HG03439 (cell line): ENCODE results near the gene SYTL3.
"Not testable (repeated sequence)": the region's sequence is repeated elsewhere in the genome, so short reads cannot be mapped to it uniquely, and the experiment has no call there.

Experiments used
- ATAC-seq: cut with Tn5 transposase; IDR thresholded peaks from one replicate; pipeline ENCODE4 v1.9.1; 2021; ENCODE audit warnings: mild to moderate bottlenecking, moderate library complexity; ENCODE audit not compliant: unreplicated experiment

SYTL3 gene

GRCh38 chr6:158638324-158638854 is 11.5 kb upstream of the SYTL3 start:
- ATAC-seq, result no peak

DNA sequence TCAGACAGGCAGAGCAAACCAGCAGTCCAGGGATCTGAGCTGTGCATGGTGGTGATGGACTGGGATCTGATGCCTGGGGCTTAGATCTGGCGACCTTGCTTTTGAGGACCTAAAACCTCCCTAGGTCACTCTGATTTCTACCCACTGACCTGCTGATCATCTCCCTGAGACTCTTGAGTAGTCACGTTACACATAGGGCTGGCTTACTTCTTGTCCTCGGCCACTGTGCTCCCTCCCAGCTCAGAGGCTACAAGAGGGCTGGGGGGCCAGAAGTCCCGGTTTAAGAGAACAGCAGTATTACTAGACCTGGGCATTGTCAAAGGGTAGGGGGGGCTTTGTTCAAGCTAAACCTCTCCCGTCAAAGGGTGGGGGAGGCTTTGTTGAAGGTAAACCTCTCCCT is 10.8 kb upstream of the SYTL3 start:
- ATAC-seq, result no peak

- no peak for ATAC-seq
Measured at GRCh38 chr6:158640519-158640918, 9.3 kb upstream of the SYTL3 start.

GRCh38 chr6:158642097-158642601 is 7.7 kb upstream of the SYTL3 start:
- ATAC-seq, result no peak

- no peak for ATAC-seq
Measured at GRCh38 chr6:158643836-158644230, 6.0 kb upstream of the SYTL3 start.

GRCh38 chr6:158644231-158645063 is 5.4 kb upstream of the SYTL3 start, which contains the start of gene DYNLT1:
Gene DYNLT1, minus strand, starts transcription at chr6:158644743. Its CDS starts 35 bp downstream, at chr6:158644708.
- ATAC-seq, result peak; percentile 67

GRCh38 chr6:158645064-158646022 is 4.5 kb upstream of the SYTL3 start:
- no peak for ATAC-seq

DNA sequence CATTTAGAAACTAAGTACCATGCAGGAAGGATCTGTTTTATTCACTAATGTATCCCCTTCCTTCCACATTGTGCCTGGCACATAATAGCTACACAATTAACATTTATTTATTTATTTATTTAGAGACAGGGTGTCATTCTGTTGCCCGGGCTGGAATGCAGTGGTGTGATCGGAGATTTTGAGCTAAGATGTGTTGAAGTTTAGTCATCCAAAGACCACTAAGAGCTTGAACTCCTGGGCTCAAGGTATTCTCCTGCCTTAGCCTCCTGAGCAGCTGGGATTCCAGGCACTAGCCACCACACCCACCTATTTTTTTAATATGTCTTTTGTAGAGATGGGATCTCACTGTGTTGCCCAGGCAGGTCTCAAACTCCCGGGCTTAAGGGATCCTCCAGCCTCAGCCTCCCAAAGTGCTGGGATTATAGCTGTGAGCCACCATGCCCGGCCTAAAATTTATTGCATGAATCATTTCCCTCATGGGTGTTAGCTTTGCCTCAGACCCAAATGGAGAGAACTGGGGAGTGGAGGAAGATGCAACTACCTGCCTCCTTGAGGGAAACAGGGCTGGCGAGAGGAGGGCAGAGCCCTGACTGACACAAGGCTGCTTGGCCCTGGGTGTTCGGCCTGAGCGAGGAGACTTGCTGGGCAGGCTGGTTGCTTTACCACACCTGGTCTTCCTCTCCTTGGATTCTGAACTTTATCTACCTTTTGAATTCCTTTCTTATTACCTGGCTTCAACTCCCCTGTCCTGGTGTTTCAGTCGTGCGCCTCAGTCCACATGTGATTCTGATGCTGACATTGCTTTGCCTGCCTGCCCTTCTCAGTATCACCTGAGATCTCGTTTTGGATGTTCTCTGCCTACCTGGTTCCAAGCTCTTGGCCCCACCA is 3.6 kb upstream of the SYTL3 start:
- no peak for ATAC-seq

DNA sequence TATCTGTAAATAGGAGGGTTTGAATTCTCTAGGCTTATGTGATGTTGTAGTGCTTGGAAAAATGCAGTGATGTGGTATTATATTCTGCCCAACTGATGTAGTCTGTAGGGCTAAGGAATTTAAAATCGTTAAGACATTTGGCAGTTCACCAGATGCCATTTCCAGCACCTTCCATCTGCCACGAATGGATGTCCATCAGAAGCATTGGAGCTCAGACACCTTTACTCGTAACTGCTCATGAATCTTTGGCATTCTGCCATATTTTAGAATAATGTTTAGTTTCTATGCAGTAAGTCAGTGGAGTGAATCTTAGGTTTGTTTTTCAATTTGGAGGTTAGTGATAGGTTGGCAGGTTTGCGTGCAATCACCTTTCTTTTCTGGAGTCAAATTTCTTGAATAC is 2.4 kb upstream of the SYTL3 start:
- ATAC-seq, result no peak

DNA sequence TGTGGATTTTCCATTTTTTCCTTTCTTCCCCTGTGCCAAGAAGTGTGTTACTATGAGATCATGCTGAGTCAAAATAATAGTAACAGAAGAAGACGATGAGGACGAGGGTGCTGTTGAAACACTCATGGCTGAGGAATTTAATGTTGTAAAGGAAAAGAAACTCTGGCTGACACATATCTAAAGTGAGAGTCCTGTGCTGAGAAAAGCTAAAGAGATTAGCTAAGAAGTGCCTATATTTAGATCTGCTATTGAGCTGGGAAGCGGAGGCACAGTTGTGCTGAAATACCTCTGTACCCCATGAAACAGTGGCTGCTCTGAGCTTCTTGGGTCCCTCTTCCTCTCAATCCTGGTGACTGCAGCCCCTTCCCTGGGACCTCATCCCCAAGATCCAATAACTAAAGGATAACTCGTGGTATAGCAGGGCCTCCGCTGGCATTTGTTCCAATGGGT is 1.1 kb upstream of the SYTL3 start:
- ATAC-seq, result peak; percentile 33

DNA sequence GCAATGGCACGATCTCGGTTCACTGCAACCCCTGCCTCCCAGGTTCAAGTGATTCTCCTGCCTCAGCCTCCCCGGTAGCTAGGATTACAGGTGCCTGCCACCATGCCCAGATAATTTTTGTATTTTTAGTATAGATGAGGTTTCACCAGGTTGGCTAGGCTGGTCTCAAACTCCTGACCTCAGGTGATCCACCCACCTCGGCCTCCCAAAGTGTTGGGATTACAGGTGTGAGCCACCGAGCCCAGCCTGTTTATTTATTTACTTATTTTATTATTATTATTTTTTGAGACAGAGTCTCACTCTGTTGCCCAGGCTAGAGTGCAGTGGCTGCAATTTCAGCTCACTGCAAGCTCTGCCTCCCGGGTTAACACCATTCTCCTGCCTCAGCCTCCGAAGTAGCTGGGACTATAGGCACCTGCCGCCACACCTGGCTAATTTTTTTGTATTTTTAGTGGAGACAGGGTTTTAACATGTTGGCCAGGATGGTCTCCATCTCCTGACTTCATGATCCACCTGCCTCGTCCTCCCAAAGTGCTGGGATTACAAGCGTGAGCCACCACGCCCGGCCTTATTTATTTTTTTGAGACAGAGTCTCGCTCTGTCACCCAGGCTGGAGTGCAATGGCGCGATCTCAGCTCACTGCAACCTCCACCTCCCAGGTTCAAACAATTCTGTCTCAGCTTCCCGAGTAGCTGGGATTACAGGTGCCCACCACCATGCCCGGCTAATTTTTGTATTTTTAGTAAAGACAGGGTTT is 2.3 kb downstream of the SYTL3 start:
- not testable (repeated sequence) for ATAC-seq

GRCh38 chr6:158653577-158654354 is 3.9 kb downstream of the SYTL3 start:
- no peak for ATAC-seq

GRCh38 chr6:158654498-158654897 is 4.6 kb downstream of the SYTL3 start:
- ATAC-seq, result no peak

GRCh38 chr6:158654960-158655489 is 5.2 kb downstream of the SYTL3 start:
- ATAC-seq, result no peak

DNA sequence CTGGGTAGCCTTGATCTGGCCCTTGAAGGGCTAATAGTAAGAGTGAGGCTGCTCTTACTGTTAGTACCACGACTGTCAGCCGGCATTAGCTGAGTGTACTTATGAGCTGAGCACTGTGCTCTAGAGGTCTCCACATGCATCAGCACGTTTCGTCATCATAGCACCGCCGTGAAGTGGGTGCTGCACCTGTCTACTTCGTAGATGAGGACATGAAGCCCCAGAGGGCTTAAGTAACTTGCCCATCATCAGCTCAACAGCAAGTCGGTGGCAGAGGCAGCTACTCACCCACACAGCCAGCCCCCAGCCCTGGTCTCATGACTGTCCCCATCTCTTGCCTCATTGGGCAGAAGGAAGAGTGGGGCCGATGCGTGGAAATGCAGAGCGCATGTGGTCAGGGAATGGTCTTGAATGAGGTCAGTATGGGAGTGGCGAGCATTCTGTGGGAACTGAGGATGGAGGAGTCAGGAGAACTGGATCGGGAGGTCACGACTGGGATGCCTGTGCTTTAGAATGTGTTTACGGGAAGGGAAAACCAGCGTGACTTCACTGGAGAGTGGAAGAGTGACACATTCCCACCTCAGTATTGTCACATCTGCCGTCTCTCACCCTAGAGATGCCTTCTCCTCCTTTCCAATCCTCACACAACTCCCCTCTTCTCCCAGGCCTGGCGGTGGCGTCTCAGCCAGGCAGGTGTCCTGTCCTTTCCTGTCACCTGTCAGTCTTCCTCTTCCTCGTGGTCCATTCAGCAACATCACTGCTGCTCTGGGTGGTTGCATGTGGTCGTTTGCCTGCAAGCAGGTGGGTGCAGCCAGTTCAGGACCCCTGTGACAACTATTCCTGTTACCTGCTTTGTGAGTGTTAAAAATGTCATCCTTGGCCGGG is 6.0 kb downstream of the SYTL3 start:
- no peak for ATAC-seq

GRCh38 chr6:158656986-158657385 is 7.1 kb downstream of the SYTL3 start:
- not testable (repeated sequence) for ATAC-seq

GRCh38 chr6:158660333-158660754 is 10.5 kb downstream of the SYTL3 start:
- no peak for ATAC-seq
